ENCODE results near the gene PLD1.

Gene PLD1

GRCh38 chr3:171743327-171744157 is 66.7 kb downstream of the PLD1 start:
- no peak for DNase-seq (ENCODE audit: low read depth)

GRCh38 chr3:171741377-171741776 is 68.9 kb downstream of the PLD1 start:
- DNase-seq (ENCODE audit: low read depth) = no peak

- DNase-seq (ENCODE audit: low read depth) = no peak
These were observed 73.7 kb downstream of the PLD1 start for GRCh38 chr3:171736556-171736955.

GRCh38 chr3:171733561-171733960 is 76.7 kb downstream of the PLD1 start:
- DNase-seq (ENCODE audit: low read depth) = no peak

GRCh38 chr3:171732756-171733155 is 77.5 kb downstream of the PLD1 start:
- DNase-seq (ENCODE audit: low read depth) = no peak

GRCh38 chr3:171731691-171732090 is 78.6 kb downstream of the PLD1 start:
- no peak for DNase-seq (ENCODE audit: low read depth)

GRCh38 chr3:171729452-171730334 is 80.6 kb downstream of the PLD1 start:
- DNase-seq (ENCODE audit: low read depth) = no peak

- DNase-seq (ENCODE audit: low read depth) = no peak
These were observed 83.0 kb downstream of the PLD1 start for GRCh38 chr3:171727288-171727687.

GRCh38 chr3:171718493-171719185 is 91.6 kb downstream of the PLD1 start:
- no peak for DNase-seq (ENCODE audit: low read depth)

GRCh38 chr3:171715155-171715554 is 95.1 kb downstream of the PLD1 start:
- no peak for DNase-seq (ENCODE audit: low read depth)

GRCh38 chr3:171712171-171712938 is 97.9 kb downstream of the PLD1 start:
- DNase-seq (ENCODE audit: low read depth) = no peak

GRCh38 chr3:171711461-171712170 is 98.7 kb downstream of the PLD1 start:
- no peak for DNase-seq (ENCODE audit: low read depth)

GRCh38 chr3:171710359-171710758 is 99.9 kb downstream of the PLD1 start:
- DNase-seq (ENCODE audit: low read depth) = no peak

GRCh38 chr3:171704814-171705213 is 105.5 kb downstream of the PLD1 start:
- no peak for DNase-seq (ENCODE audit: low read depth)

GRCh38 chr3:171704002-171704401 is 106.3 kb downstream of the PLD1 start:
- no peak for DNase-seq (ENCODE audit: low read depth)

GRCh38 chr3:171703144-171703543 is 107.1 kb downstream of the PLD1 start:
- DNase-seq (ENCODE audit: low read depth) = no peak

GRCh38 chr3:171700653-171701052 is 109.6 kb downstream of the PLD1 start:
- DNase-seq (ENCODE audit: low read depth) = no peak

GRCh38 chr3:171700157-171700556 is 110.1 kb downstream of the PLD1 start:
- DNase-seq (ENCODE audit: low read depth) = no peak

GRCh38 chr3:171699601-171700000 is 110.7 kb downstream of the PLD1 start:
- DNase-seq (ENCODE audit: low read depth) = no peak

GRCh38 chr3:171696805-171697204 is 113.5 kb downstream of the PLD1 start:
- DNase-seq (ENCODE audit: low read depth) = no peak

GRCh38 chr3:171695426-171695825 is 114.9 kb downstream of the PLD1 start:
- no peak for DNase-seq (ENCODE audit: low read depth)

All from stimulated activated CD8-positive, alpha-beta memory T cell treated with anti-CD3 and anti-CD28 coated beads, Interleukin-12 subunit alpha, Interleukin-12 subunit beta, amount 100 ng/mL, for 4 hours (primary cell).